NB4 (cell line): ENCODE results near the gene LHX2.

ENCODE experiments used
- DNase-seq: peaks from one replicate; pipeline ENCODE4 v3.0.0; 2010; ENCODE audit warnings: low read depth
- H3K4me3 ChIP-seq: one replicate; pipeline ENCODE4 v1.5.1; 2011; ENCODE audit warnings: mild to moderate bottlenecking, low read depth, low read length, moderate library complexity
- CTCF ChIP-seq: IDR thresholded peaks from one replicate; pipeline ENCODE4 v1.5.1; 2012; ENCODE audit warnings: low read depth, low read length
- MAX ChIP-seq: IDR thresholded peaks from 2 replicates; pipeline ENCODE4 v1.6.1; 2011; ENCODE audit warnings: low read depth, low read length
- MYC ChIP-seq: IDR thresholded peaks from 2 replicates; pipeline ENCODE4 v1.6.1; 2011; ENCODE audit warnings: low read depth, low read length
- POLR2A ChIP-seq: IDR thresholded peaks from 2 replicates; pipeline ENCODE4 v1.6.1; 2011; ENCODE audit warnings: mild to moderate bottlenecking; ENCODE audit not compliant: insufficient read length; ENCODE audit errors: extremely low read depth

LHX2 gene

GRCh38 chr9:124045076-124045829 lies 33.7 kb downstream of the LHX2 start:
- H3K4me3 ChIP-seq = no peak overlapping the region
- peak; percentile 60 for DNase-seq
- TF ChIP-seq MAX = no peak
- no peak for TF ChIP-seq POLR2A
- no peak for TF ChIP-seq MYC
- TF ChIP-seq CTCF = no peak

DNA sequence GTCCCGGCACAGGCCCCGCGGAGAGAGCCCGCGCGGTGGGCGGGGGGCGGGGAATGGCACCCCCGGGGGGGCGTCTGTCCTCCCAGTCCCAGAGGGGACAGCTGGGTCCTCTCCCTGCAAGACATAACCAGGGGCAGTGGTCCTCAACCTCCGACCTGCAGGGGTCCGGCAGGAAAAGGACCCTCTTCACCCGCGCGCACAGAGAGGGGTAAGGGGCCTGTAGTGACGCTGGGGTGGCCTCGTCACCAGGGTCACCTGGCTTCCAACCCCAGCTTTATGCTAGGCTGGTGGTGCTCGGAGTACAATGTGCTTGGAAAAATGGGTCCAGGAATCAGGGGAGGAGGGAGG lies 34.2 kb downstream of the LHX2 start:
- H3K4me3 ChIP-seq = no peak overlapping the region
- DNase-seq = no peak
- TF ChIP-seq MAX (no peak), MYC (no peak), POLR2A (no peak), CTCF (no peak)

DNA sequence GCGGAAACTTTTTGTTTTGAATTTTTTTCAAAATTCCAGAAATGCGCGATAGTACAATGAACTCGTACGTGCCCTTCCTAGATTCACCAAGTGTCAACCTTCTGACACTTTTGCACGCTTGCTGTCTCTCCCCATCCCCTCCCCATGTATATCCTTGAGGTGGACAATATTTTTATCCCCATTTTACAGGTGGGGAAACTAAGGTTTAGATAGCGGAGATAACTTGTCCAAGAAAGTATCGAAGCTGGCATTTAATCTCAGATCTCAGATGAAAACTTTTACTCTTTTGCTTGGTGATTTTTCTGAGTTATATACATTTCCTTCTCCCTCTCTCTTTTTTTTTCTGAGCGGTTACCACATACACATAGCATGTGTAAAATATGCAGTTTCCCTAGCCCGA lies 34.6 kb downstream of the LHX2 start:
- DNase-seq = no peak
- no peak for TF ChIP-seq MYC
- TF ChIP-seq CTCF = no peak
- TF ChIP-seq MAX = no peak
- TF ChIP-seq POLR2A = no peak

DNA sequence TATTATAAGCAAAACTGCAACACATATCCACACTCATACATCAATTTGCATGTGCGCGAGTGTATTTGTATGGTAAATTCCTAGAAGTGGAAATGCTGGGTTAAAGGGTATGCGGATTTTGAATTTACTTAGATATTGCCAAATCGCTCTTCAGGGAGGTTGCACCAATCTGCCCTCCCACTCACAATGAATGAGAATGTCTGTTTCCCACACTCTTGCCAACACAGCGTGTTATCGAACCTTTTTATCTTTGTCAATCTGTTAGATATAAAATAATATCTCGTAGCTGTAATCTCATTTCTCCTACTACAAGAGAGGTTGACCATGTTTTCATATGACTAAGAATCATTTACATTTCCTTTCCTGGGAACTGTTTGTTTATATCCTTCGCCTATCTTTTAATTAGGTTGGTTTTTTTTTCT lies 35.7 kb downstream of the LHX2 start:
- peak; percentile 33 for DNase-seq
- no peak for TF ChIP-seq CTCF
- no peak for TF ChIP-seq MAX
- TF ChIP-seq POLR2A = no peak
- TF ChIP-seq MYC = no peak
- H3K4me3 ChIP-seq = no peak overlapping the region

More for the DNA sequence above, 34.6 kb downstream of the LHX2 start:
- no peak overlapping the region for H3K4me3 ChIP-seq

DNA sequence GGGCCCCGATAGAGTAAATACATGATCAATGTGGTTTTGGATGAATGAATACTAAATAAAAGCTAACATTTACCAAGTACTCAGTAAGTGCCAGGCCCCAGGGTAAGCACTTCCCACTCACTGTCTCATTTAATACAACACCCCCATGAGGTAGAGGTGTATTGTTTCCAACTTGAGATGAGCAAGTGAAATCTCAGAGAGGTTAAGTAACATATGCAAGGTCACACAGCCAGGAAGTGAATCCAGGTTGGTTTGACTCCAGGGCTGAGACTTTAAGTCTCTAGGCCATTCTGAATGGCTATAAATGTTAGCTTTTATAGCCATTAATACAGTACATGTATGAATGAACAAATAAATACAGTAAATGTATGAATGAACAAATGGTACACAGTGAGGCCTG lies 39.4 kb downstream of the LHX2 start:
- TF ChIP-seq MAX = no peak
- no peak for TF ChIP-seq CTCF
- TF ChIP-seq POLR2A = no peak
- no peak for TF ChIP-seq MYC
- no peak for DNase-seq
- no peak overlapping the region for H3K4me3 ChIP-seq
